T-helper 1 cell (primary cell): ENCODE results near the gene SLC43A1.
A peak's percentile ranks its signal among the peaks of the same experiment; 100 is the strongest.
"Not testable (repeated sequence)": the region's sequence is repeated elsewhere in the genome, so short reads cannot be mapped to it uniquely, and the experiment has no call there.

Experiments
- DNase-seq, 5 donors: peaks; one replicate each; pipeline ENCODE4 v3.0.0-alpha.2; 2012 to 2020

Gene SLC43A1

GRCh38 chr11:57460758-57461749, 54.4 kb downstream of the SLC43A1 start:
- DNase-seq: no peak

GRCh38 chr11:57460022-57460757, 55.3 kb downstream of the SLC43A1 start, which contains the start of gene RTN4RL2:
RTN4RL2 (plus strand) TSS chr11:57460528; CDS start chr11:57460866, 338 bp downstream.
- DNase-seq: peak in 1 of 5 donors; percentile 60

DNA sequence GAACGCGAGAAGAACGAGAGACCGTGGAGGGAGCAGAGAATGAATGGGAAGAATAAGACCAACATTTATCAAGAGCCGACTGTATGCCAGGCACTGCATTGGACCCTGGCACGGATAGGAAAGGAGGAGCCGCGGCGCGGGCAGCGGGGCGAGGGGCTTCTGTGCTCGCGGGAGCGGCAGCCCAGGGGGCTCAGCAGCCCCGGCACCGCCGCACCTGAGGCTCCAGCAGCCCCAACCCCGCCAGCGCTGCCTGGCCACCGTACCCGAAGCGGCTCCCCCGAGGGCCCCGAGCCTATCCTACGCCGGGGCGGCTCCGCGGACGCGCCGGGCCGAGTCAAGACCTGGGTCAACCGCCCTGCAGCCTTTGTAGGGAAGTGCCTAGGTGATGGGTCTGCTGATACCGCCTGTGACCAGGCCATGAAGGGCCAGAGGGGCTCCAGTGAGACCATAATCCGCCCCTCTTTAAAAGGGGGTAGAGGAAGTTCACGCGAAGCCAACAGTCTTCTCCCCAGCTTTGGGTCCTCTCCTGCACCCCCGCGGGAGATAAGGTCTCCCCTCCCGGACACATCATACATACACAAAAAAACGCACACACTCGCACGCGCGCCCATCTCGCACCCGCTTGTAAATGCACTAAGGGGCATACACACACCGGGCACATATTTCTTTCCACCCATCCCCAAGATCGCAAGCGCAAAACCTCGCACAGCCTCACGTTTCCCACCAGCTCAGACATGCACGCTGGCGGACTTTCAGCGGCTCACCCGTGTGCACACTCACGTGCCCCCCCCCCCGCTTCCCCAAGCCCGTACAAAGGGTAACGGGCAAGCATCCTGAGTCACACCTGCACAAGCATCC, 56.1 kb downstream of the SLC43A1 start:
- DNase-seq: peak in 1 of 5 donors; percentile 26

- DNase-seq: peak in 2 of 5 donors; percentile 10 to 39
Observed at GRCh38 chr11:57458410-57459163, 56.9 kb downstream of the SLC43A1 start.

DNA sequence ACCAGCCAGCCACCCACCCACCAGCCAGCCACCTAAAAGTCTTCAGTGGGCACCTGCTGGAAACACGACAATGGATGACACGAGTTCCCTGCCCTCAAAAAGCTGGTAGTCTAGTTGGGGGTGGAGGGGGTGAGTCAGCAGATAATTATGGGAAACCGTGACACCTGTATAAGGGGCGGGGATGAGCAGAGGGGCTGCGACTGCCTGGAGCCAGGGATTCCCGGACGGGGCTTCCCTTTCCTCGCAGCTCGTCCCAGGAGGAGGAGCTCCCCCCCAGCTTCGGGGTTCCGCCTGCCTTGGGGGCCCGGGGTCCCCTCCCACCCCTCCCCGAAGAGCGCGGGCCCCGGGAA, 57.5 kb downstream of the SLC43A1 start:
- no peak for DNase-seq

DNA sequence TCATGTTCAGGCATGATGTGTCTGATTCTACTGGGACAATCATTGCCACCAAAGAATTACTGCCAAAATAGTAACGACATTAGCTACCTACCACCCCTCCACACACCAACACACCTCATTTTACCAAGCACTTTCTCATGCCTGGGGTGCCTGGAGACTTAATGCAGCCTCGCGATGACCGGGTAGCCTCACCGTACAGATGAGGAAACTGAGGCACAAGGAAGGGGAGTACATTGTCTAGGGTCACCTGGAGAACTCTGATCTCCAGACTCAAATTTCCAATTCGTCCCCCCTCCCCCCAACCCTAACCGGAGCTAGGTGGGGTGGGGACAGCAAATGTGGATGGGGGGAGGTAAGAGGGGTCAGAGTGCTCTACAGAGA, 57.9 kb downstream of the SLC43A1 start:
- DNase-seq: no peak

GRCh38 chr11:57456960-57457642, 58.4 kb downstream of the SLC43A1 start:
- DNase-seq: peak; percentile 40 to 66 (median 55)

GRCh38 chr11:57453543-57454177, 61.8 kb downstream of the SLC43A1 start:
- no peak for DNase-seq

DNA sequence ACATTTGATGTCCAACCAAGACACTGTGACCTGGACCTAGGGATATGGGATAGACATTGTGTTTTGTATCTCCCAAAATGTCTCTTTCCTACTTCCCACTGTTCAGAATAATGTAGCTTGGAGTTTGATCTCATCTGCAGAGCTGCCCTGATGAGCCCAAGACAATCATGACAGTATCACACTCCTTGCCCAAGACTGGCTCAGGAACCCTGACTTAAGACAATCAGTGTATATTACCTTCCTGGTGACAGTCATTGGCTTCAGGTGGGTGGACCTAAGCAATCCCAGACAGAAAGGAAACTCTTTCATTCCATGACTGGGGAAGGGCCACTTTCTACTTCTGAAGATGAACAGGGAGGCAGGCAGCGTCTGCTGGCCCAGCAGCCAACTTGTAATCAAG, 69.4 kb downstream of the SLC43A1 start:
- DNase-seq: no peak

GRCh38 chr11:57445122-57445394, 70.4 kb downstream of the SLC43A1 start:
- not testable (repeated sequence) for DNase-seq

DNA sequence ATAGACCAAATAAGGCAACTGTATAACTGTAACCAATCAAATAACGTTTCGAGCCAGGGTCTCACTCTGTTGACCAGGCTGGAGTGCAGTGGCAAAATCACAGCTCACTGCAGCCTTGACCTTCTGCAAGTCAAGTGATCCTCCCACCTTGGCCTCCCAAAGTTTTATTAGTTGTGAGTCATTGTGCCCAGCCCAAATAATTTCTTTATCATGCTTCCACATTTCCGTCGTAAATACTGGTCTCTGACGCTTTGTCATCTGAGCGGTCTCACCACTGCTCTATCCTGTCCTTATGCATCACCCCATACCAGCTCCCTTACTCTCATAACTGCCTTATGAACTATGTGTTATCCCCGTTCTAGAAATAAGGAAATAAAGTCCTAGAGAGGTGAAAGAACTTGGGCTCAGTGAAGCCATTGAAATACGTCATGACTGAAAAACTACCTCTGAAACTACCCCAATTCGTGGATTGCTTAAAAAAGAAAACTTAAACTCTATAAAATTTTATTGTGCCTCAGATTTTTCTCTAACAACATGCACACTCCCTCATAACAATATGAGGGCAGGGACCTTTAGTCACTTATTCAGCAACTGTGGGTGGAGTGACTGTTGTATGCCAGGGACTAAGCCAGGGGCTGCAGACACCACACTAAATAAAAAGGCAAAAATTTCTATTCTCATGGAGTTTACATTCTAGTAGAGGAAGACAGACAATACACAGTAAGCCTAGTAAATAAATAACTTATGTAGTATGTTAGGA, 71.0 kb downstream of the SLC43A1 start:
- DNase-seq: no peak

DNA sequence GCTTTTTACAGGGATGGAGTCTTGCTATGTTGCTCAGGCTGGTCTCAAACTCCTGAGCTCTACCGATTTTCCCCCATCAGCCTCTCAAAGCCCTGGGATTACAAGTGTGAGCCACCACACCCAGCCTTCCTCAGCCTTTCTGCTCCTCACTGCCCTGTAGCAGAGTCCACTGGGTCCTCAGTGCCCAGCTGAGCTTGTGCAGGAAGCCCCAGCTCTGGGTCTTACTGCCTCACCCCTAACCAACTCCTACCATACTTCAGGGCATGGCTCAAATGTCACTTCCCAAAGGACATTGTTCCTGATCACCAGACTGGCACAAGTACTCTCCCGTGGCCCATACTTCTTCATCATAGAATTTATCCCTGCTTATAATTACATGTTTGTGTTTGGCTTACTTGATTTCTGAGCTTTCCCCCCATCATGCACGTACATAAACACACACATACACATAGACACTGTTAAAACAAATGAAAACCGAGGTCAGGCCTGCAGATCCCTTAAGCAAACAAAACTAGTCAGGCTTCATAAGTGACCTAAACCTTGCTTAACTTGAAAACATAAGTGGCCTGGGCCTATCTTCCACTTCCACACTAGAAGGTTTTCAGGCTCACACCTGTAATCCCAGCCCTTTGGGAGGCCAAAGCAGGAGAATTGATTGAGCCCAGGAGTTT, 74.6 kb downstream of the SLC43A1 start:
- no peak for DNase-seq

DNA sequence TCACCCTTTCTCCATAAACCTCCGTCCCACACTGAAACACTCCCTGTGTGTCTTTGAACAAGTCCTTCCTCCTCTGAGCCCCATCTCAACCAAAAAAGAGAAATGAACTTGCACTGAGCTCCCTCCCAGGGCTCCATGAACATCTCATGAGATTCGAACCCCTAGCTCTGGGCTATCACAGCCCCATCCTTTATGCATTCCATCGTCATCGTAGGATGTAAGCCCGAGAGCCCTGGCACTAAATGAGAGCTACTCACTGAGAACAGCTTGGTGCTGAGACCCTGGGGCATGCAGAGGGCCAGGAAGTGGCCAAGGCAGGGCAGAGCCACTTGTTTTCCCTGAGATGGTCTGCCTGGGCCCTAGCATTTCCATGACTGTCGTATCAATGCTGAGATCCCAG, 75.7 kb downstream of the SLC43A1 start:
- no peak for DNase-seq

DNA sequence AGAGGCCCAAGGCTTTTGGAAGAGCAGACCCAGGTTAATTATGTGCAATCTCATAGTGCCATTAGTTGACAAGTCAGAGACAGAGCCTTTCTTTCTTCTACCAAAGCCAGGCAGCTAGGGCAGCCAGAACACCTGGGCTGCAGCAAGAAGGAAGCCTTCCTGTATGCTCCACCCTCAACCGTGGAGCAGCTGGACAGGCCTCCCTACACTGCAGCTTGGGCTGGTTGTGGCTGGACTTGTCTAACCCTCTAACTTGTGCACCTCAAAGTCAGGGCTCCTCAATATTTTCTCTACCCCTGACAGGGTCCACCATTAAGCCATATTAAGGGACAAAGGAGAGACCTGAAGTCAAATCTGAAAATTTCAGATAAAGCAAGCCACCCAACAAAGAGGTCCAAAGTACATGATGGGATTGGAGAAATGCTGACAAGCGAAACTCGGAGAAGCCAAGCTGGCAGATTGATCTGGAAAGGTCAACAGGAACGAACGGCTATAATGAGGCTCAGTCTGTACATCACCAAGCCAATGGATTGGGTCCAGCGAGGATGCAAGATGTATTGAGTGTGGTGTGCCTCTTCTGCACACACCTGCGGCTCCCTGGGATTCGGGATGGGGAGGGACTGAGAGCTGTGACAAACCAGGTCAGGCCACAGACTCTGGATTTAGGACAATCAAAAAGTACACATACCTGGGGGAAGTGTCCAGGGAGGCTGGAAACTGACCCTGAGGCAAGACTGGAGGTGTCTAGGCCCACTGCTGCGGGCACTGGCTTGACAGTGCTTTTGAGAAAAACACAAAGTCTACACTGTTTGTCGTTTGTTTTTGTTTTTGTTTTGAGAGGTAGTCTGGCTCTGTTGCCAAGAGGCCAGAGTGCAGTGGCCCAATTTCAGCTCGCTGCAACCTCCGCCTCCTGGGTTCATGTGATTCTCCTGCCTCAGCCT, 76.9 kb downstream of the SLC43A1 start:
- DNase-seq: no peak

- no peak for DNase-seq
Observed at GRCh38 chr11:57436031-57436430, 79.5 kb downstream of the SLC43A1 start.

- no peak for DNase-seq
Observed at GRCh38 chr11:57434640-57435546, 80.6 kb downstream of the SLC43A1 start.
